ENCODE results near the gene NOX4.

NOX4 gene

GRCh38 chr11:89457190-89457589 lies 34.0 kb downstream of the NOX4 start:
- no peak for TF ChIP-seq CTCF (IDR thresholded peaks at IDR 0.05; ENCODE audit: low read depth, low read length)
- H3K36me3 ChIP-seq: no peaks in the 10 kb centered on the region
- DNase-seq: no peak
- no peaks in the 10 kb centered on the region for H3K4me1 ChIP-seq
- no peaks in the 10 kb centered on the region for H3K27me3 ChIP-seq
- H3K4me3 ChIP-seq (ENCODE audit: low read depth, low read length): no peak overlapping the region
- H3K9me3 ChIP-seq: no peaks in the 10 kb centered on the region; the same call in 1 of the 2 replicates

GRCh38 chr11:89456681-89457080 lies 34.5 kb downstream of the NOX4 start:
- no peaks in the 10 kb centered on the region for H3K4me1 ChIP-seq
- no peak overlapping the region for H3K4me3 ChIP-seq (ENCODE audit: low read depth, low read length)
- no peaks in the 10 kb centered on the region for H3K36me3 ChIP-seq
- TF ChIP-seq CTCF (IDR thresholded peaks at IDR 0.05; ENCODE audit: low read depth, low read length): no peak
- no peaks in the 10 kb centered on the region for H3K27me3 ChIP-seq
- no peaks in the 10 kb centered on the region; the same call in 1 of the 2 replicates for H3K9me3 ChIP-seq
- no peak for DNase-seq

GRCh38 chr11:89452780-89453179 lies 38.4 kb downstream of the NOX4 start:
- Histone ChIP-seq H3K27me3 (no peaks in the 10 kb centered on the region), H3K4me3 (ENCODE audit: low read depth, low read length) (no peak overlapping the region), H3K9me3 (no peaks in the 10 kb centered on the region; the same call in 1 of the 2 replicates), H3K4me1 (no peaks in the 10 kb centered on the region), H3K36me3 (no peaks in the 10 kb centered on the region)
- DNase-seq: no peak
- no peak for TF ChIP-seq CTCF (IDR thresholded peaks at IDR 0.05; ENCODE audit: low read depth, low read length)

- H3K4me1 ChIP-seq: no peaks in the 10 kb centered on the region
- no peaks in the 10 kb centered on the region; the same call in 1 of the 2 replicates for H3K9me3 ChIP-seq
- no peaks in the 10 kb centered on the region for H3K36me3 ChIP-seq
- DNase-seq: no peak
- no peak overlapping the region for H3K4me3 ChIP-seq (ENCODE audit: low read depth, low read length)
- H3K27me3 ChIP-seq: no peaks in the 10 kb centered on the region
- no peak for TF ChIP-seq CTCF (IDR thresholded peaks at IDR 0.05; ENCODE audit: low read depth, low read length)
These were observed 43.3 kb downstream of the NOX4 start for GRCh38 chr11:89447845-89448244.

GRCh38 chr11:89443361-89444322 lies 47.5 kb downstream of the NOX4 start:
- Histone ChIP-seq H3K27me3 (no peaks in the 10 kb centered on the region), H3K9me3 (no peaks in the 10 kb centered on the region), H3K36me3 (no peaks in the 10 kb centered on the region), H3K4me3 (ENCODE audit: low read depth, low read length) (no peak overlapping the region), H3K4me1 (no peaks in the 10 kb centered on the region)
- no peak for DNase-seq
- TF ChIP-seq CTCF (IDR thresholded peaks at IDR 0.05; ENCODE audit: low read depth, low read length): no peak

- H3K4me3 ChIP-seq (ENCODE audit: low read depth, low read length): no peak overlapping the region
- no peaks in the 10 kb centered on the region for H3K9me3 ChIP-seq
- H3K27me3 ChIP-seq: no peaks in the 10 kb centered on the region
- DNase-seq: no peak
- no peaks in the 10 kb centered on the region for H3K36me3 ChIP-seq
- H3K4me1 ChIP-seq: no peaks in the 10 kb centered on the region
- no peak for TF ChIP-seq CTCF (IDR thresholded peaks at IDR 0.05; ENCODE audit: low read depth, low read length)
These were observed 48.4 kb downstream of the NOX4 start for GRCh38 chr11:89442801-89443200.

Data from BE2C (cell line).